Mammary epithelial cell (primary cell): ENCODE data around the gene TMEM120B.

ENCODE experiments used
- EZH2 ChIP-seq: IDR thresholded peaks from 2 replicates; pipeline ENCODE4 v1.6.1; 2012; ENCODE audit warnings: low read length, inconsistent platforms, borderline replicate concordance
- TF ChIP-seq, protein P1 (sequence below), 2 donors: IDR thresholded peaks in 1 of 2; conservative IDR thresholded peaks in 1 of 2; 2 replicates each; pipeline ENCODE4 v1.5.1; 2011 to 2012; ENCODE audit warnings: inconsistent platforms in 2 of 2, low read length in 2 of 2, mild to moderate bottlenecking in 2 of 2, control low read depth in 1 of 2, low read depth in 1 of 2; ENCODE audit not compliant: insufficient read depth in 1 of 2; ENCODE audit errors: extremely low read depth in 1 of 2

DNA sequence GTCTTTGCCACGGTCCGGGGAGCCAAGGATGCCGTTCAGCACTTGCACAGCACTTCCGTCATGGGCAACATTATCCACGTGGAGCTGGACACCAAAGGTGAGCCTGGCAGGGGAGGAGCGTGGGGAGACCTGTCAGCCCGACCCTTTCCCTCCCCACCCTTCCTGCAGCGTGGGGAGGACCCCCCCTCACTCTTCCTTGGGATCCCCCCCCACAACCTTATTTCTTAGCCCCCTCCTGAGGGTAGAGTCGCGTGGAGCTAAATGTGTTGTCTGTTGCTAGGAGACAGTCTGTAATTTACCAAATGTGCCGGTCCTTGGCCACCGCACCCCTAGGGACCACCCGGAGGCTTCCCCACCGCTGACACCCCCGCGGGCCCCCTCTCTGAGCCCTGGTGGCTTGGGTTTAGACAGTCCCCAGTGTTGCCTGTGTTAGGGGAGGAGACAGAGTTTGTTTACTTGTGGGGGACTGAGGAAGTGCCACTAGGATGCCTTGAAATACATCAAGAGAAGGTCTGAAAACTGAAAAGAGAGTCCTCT is 93.5 kb downstream of the TMEM120B start:
- TF ChIP-seq, protein P1, sequence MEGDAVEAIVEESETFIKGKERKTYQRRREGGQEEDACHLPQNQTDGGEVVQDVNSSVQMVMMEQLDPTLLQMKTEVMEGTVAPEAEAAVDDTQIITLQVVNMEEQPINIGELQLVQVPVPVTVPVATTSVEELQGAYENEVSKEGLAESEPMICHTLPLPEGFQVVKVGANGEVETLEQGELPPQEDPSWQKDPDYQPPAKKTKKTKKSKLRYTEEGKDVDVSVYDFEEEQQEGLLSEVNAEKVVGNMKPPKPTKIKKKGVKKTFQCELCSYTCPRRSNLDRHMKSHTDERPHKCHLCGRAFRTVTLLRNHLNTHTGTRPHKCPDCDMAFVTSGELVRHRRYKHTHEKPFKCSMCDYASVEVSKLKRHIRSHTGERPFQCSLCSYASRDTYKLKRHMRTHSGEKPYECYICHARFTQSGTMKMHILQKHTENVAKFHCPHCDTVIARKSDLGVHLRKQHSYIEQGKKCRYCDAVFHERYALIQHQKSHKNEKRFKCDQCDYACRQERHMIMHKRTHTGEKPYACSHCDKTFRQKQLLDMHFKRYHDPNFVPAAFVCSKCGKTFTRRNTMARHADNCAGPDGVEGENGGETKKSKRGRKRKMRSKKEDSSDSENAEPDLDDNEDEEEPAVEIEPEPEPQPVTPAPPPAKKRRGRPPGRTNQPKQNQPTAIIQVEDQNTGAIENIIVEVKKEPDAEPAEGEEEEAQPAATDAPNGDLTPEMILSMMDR (conservative IDR thresholded peaks at IDR 0.05 in 1 of 2, IDR thresholded peaks at IDR 0.05 in 1 of 2; ENCODE audit: extremely low read depth in 1 of 2, insufficient read depth in 1 of 2, low read depth in 1 of 2, low read length in 2 of 2) = no peak
- no peak for TF ChIP-seq EZH2
